Measurements from ENCODE around the gene ZNF558. TPM values are rescaled to one million over a fixed set of nuclear protein-coding genes. Genes with fewer than 3 reads are reported as not detected.

Gene ZNF558
- total RNA-seq, 1 experiment from 2014 or later = 18.7 TPM

DNA sequence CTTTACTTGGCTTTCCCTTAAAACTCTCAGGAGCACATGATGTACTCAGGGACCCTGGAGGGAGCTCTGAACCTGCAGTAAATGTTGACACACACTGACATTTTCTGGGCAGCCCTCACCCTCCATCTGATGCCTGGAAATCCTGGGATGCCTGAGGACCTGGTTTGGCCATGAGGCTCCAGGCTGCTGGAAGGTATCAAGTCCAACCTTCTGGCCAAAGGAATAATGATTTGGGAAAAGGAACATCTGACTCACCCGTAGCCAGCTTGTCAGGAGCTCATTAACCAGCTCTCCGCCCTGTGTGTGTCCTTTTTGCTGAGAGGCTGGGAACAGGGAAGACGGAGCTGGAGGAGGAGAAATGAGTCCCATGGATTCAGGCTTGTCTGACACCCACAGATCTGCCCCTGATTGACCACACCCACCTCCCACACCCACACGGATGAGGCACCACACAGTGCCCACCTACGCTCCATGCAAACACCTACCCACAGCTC, 10.3 kb downstream of the ZNF558 start:
- Histone ChIP-seq H3K4me3 (ENCODE audit: low read depth, low read length, poor library complexity, severe bottlenecking) (no peak overlapping the region), H3K27me3 (replicated peaks; ENCODE audit: insufficient read depth, low read depth, low read length, poor library complexity) (no peaks in the 10 kb centered on the region), H3K27ac (ENCODE audit: low read depth, low read length, poor library complexity, severe bottlenecking) (no peak overlapping the region), H3K9me3 (ENCODE audit: low read depth, low read length, poor library complexity, severe bottlenecking) (peaks cover 2% of the 10 kb centered on the region), H3K4me1 (ENCODE audit: insufficient read depth, low read length, poor library complexity, severe bottlenecking) (no peaks in the 10 kb centered on the region), H3K36me3 (ENCODE audit: insufficient read depth, low read length, poor library complexity, severe bottlenecking) (peaks cover 47% of the 10 kb centered on the region)
- intact Hi-C loops (cut with micrococcal nuclease; ENCODE audit: unreplicated experiment) = no loop called here
- no peak for DNase-seq (ENCODE audit: low spot score)
- no TSS peak for BruUV-seq (replicated peaks)
- TF ChIP-seq, protein P1, sequence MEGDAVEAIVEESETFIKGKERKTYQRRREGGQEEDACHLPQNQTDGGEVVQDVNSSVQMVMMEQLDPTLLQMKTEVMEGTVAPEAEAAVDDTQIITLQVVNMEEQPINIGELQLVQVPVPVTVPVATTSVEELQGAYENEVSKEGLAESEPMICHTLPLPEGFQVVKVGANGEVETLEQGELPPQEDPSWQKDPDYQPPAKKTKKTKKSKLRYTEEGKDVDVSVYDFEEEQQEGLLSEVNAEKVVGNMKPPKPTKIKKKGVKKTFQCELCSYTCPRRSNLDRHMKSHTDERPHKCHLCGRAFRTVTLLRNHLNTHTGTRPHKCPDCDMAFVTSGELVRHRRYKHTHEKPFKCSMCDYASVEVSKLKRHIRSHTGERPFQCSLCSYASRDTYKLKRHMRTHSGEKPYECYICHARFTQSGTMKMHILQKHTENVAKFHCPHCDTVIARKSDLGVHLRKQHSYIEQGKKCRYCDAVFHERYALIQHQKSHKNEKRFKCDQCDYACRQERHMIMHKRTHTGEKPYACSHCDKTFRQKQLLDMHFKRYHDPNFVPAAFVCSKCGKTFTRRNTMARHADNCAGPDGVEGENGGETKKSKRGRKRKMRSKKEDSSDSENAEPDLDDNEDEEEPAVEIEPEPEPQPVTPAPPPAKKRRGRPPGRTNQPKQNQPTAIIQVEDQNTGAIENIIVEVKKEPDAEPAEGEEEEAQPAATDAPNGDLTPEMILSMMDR (conservative IDR thresholded peaks at IDR 0.05; ENCODE audit: low read depth, low read length) = no peak
- no peak for TF ChIP-seq EZH2 (IDR thresholded peaks at IDR 0.05; ENCODE audit: borderline replicate concordance, low read depth, low read length, poor library complexity, severe bottlenecking)
- ChIA-PET CTCF (no interaction called here), POLR2A (ENCODE audit: low non-redundant PET) (no interaction called here)

DNA sequence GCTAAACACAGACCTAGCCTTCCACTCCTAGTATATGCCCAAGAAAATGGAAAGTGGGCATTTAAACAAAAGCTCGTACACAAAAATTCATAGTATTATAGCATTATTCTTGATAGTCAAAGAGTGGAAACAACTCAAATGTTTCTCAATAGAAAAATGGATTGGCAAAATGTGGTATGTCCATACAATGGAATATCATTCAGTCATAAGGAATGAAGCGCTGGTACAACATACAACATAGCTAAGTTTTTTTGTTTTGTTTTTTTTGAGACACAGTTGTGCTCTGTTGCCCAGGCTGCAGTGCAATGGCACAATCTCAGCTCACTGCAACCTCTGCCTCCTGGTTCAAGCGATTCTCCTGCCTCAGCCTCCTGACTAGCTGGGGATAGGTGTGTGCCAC, 11.9 kb downstream of the ZNF558 start:
- H3K27ac ChIP-seq (ENCODE audit: low read depth, low read length, poor library complexity, severe bottlenecking) = no peak overlapping the region
- ChIA-PET POLR2A (ENCODE audit: low non-redundant PET) (no interaction called here), CTCF (no interaction called here)
- BruUV-seq (replicated peaks) = no TSS peak
- H3K4me3 ChIP-seq (ENCODE audit: low read depth, low read length, poor library complexity, severe bottlenecking) = no peak overlapping the region
- no peak for DNase-seq (ENCODE audit: low spot score)
- H3K27me3 ChIP-seq (replicated peaks; ENCODE audit: insufficient read depth, low read depth, low read length, poor library complexity) = no peaks in the 10 kb centered on the region
- TF ChIP-seq, protein P1 (conservative IDR thresholded peaks at IDR 0.05; ENCODE audit: low read depth, low read length) = no peak
- no peak for TF ChIP-seq EZH2 (IDR thresholded peaks at IDR 0.05; ENCODE audit: borderline replicate concordance, low read depth, low read length, poor library complexity, severe bottlenecking)
- intact Hi-C loops (cut with micrococcal nuclease; ENCODE audit: unreplicated experiment) = no loop called here
- H3K36me3 ChIP-seq (ENCODE audit: insufficient read depth, low read length, poor library complexity, severe bottlenecking) = peaks cover 63% of the 10 kb centered on the region
- H3K4me1 ChIP-seq (ENCODE audit: insufficient read depth, low read length, poor library complexity, severe bottlenecking) = no peaks in the 10 kb centered on the region
- peaks cover 17% of the 10 kb centered on the region for H3K9me3 ChIP-seq (ENCODE audit: low read depth, low read length, poor library complexity, severe bottlenecking)

DNA sequence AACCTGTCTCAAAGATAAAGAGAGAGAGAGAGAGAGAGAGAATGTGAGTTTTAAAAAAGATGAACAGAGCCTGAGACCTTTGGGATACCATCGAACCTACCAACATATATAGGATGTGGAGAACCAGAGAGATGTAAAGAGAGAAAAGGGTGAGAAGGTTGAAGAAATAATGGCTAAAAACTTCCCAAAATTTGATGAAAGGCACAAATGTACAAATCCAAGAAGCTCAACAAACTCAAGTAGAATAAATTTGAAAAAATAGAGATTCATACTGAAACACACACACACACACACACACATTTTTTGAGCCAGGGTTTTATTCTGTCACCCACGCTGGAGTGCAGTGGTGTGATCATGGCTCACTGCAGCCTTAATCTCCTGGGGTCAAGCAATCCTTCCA, 16.3 kb downstream of the ZNF558 start:
- ChIA-PET POLR2A (ENCODE audit: low non-redundant PET) (no interaction called here), CTCF (no interaction called here)
- Histone ChIP-seq H3K27me3 (replicated peaks; ENCODE audit: insufficient read depth, low read depth, low read length, poor library complexity) (no peaks in the 10 kb centered on the region), H3K9me3 (ENCODE audit: low read depth, low read length, poor library complexity, severe bottlenecking) (peaks cover 60% of the 10 kb centered on the region), H3K4me3 (ENCODE audit: low read depth, low read length, poor library complexity, severe bottlenecking) (no peak overlapping the region), H3K27ac (ENCODE audit: low read depth, low read length, poor library complexity, severe bottlenecking) (no peak overlapping the region), H3K36me3 (ENCODE audit: insufficient read depth, low read length, poor library complexity, severe bottlenecking) (peaks cover 90% of the 10 kb centered on the region), H3K4me1 (ENCODE audit: insufficient read depth, low read length, poor library complexity, severe bottlenecking) (no peaks in the 10 kb centered on the region)
- no TSS peak for BruUV-seq (replicated peaks)
- intact Hi-C loops (cut with micrococcal nuclease; ENCODE audit: unreplicated experiment) = no loop called here
- DNase-seq (ENCODE audit: low spot score) = no peak
- TF ChIP-seq, protein P1 (conservative IDR thresholded peaks at IDR 0.05; ENCODE audit: low read depth, low read length) = no peak
- no peak for TF ChIP-seq EZH2 (IDR thresholded peaks at IDR 0.05; ENCODE audit: borderline replicate concordance, low read depth, low read length, poor library complexity, severe bottlenecking)

All from A673 (cell line).